ENCODE measurements around the gene MUC6. TPM values are rescaled to one million over a fixed set of nuclear protein-coding genes. Genes with fewer than 3 reads are reported as not detected.

Gene MUC6
- total and polyA plus RNA-seq, 9 of the 15 experiments (the other 6 are each of a cell fraction or from before 2014, with no cell fraction given) = not detected

GRCh38 chr11:1036931-1037330 lies 413 bp upstream of the MUC6 start:
- in situ Hi-C loops (cut with MboI) (no loop called here), intact Hi-C loops (cut with micrococcal nuclease) (no loop called here)
- CTCF ChIA-PET (ENCODE audit: low intra/inter-chr PET ratio) = no interaction called here
- peaks cover 0 to 67% of the 10 kb centered on the region in 2 experiments; a peak in 2 of 5 replicates for H3K4me1 ChIP-seq (replicated peaks in 1 of 2; ENCODE audit: control insufficient read depth in 2 of 2, insufficient read depth in 2 of 2, low read length in 2 of 2)
- H3K36me3 ChIP-seq (ENCODE audit: control insufficient read depth, insufficient read depth, low read length) = no peaks in the 10 kb centered on the region
- WGBS (ENCODE audit: insufficient coverage, low coverage, missing lambda C conversion rate) = 8% methylated on average over 12 of the region's 13 CpGs
- no peak overlapping the region for H2AFZ ChIP-seq (ENCODE audit: low read depth, low read length)
- H3K9ac ChIP-seq (ENCODE audit: insufficient read depth in 1 of 2, low read depth in 2 of 2, low read length in 2 of 2) = no peak overlapping the region
- H3K4me2 ChIP-seq (ENCODE audit: insufficient read depth, low read length) = no peak overlapping the region
- no peak for TF ChIP-seq MXI1 (IDR thresholded peaks at IDR 0.05; ENCODE audit: low read depth, low read length)
- TF ChIP-seq HDAC2 (IDR thresholded peaks at IDR 0.05) = no peak
- no peak for TF ChIP-seq GABPB2 (CRISPR knock-in tag; conservative IDR thresholded peaks at IDR 0.05)
- no peak for TF ChIP-seq E4F1 (CRISPR knock-in tag; IDR thresholded peaks at IDR 0.05; ENCODE audit: borderline replicate concordance)
- TF ChIP-seq ZNF253 (CRISPR knock-in tag; conservative IDR thresholded peaks at IDR 0.05) = no peak
- no peak for TF ChIP-seq ZNF41 (CRISPR knock-in tag; conservative IDR thresholded peaks at IDR 0.05)
- no peak for TF ChIP-seq HDAC1 (IDR thresholded peaks at IDR 0.05)
- no peak for TF ChIP-seq NR2C2 (CRISPR knock-in tag; IDR thresholded peaks at IDR 0.05)
- no peak for TF ChIP-seq NR2C2 (tag; IDR thresholded peaks at IDR 0.05)
- no peak for TF ChIP-seq MYNN (IDR thresholded peaks at IDR 0.05)
- no peak for TF ChIP-seq MYNN (CRISPR knock-in tag; IDR thresholded peaks at IDR 0.05)
- no peak for TF ChIP-seq ZNF347 (CRISPR knock-in tag; IDR thresholded peaks at IDR 0.05; ENCODE audit: low read depth)
- no peak for TF ChIP-seq HDAC8 (tag; IDR thresholded peaks at IDR 0.05)
- TF ChIP-seq NCOA6 (IDR thresholded peaks at IDR 0.05) = no peak
- TF ChIP-seq ZNF79 (CRISPR knock-in tag; IDR thresholded peaks at IDR 0.05; ENCODE audit: low read depth) = no peak
- BruUV-seq (replicated peaks) = no TSS peak
- H3K27me3 ChIP-seq (ENCODE audit: control insufficient read depth in 2 of 2, insufficient read depth in 2 of 2, low read length in 2 of 2) = peaks cover 9 to 58% of the 10 kb centered on the region in 2 experiments; a peak in 4 of 5 replicates
- POLR2A ChIA-PET = no interaction called here
- no peaks in the 10 kb centered on the region for H3K9me1 ChIP-seq (ENCODE audit: control insufficient read depth, insufficient read depth, low read length)
- H3K9me3 ChIP-seq (replicated peaks; ENCODE audit: control insufficient read depth, insufficient read depth, low read depth, low read length) = no peaks in the 10 kb centered on the region
- H3K79me2 ChIP-seq (ENCODE audit: control insufficient read depth, insufficient read depth, low read length) = no peaks in the 10 kb centered on the region
- H4K20me1 ChIP-seq (replicated peaks; ENCODE audit: control insufficient read depth, insufficient read depth, low read length) = peaks cover 19% of the 10 kb centered on the region; the same call in 1 of the 2 replicates
- no peak for DNase-seq (ENCODE audit: extremely low read depth in 1 of 4, low spot score in 3 of 4)
- no peak overlapping the region for H3K27ac ChIP-seq (ENCODE audit: extremely low read depth, low read depth, low read length)
- FAIRE-seq = no peak
- no peak overlapping the region for H3K4me3 ChIP-seq
- no peak for ATAC-seq

Measured in K562 (cell line).